ENCODE measurements around the gene TMEM43. TPM values are rescaled to one million over a fixed set of nuclear protein-coding genes. Genes with fewer than 3 reads are reported as not detected.
A peak's percentile ranks its signal among the peaks of the same experiment; 100 is the strongest.
"Not testable (repeated sequence)": the region's sequence is repeated elsewhere in the genome, so short reads cannot be mapped to it uniquely, and the experiment has no call there.

Gene TMEM43
- total RNA-seq, 1 experiment from 2014 or later = 97.8 TPM

DNA sequence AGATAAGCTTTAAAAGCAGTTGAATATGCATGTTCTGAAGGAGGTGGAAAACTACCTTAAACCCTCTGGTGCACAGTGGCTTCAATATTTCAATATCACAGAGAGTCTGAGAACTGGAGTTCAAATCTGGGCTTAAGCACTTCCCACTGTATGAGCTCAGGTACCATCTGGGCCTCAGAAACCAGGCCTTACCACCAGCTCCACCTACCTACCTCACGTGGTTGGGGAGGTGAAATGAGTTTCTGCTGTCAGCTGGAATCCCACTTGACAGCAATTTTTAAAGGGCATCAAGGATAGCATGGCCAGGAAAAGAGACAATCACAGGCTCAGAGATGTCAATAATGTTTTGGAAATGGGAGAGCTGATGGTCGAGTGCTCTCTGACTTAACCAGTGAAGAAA lies 5.2 kb upstream of the TMEM43 start:
- Histone ChIP-seq H3K4me3 (no peak overlapping the region), H3K27me3 (no peaks in the 10 kb centered on the region), H3K36me3 (peaks cover 6% of the 10 kb centered on the region), H3K9me3 (no peaks in the 10 kb centered on the region)
- DNase-seq = no peak

- H3K36me3 ChIP-seq = peaks cover 6% of the 10 kb centered on the region
- no peak overlapping the region for H3K4me3 ChIP-seq
- peaks cover 1% of the 10 kb centered on the region; the same call in 1 of the 2 replicates for H3K9me3 ChIP-seq
- H3K27me3 ChIP-seq = no peaks in the 10 kb centered on the region
- DNase-seq = no peak
Observed at GRCh38 chr3:14120111-14120920, 4.5 kb upstream of the TMEM43 start.

- not testable (repeated sequence) for H3K27me3 ChIP-seq, H3K9me3 ChIP-seq, H3K4me3 ChIP-seq, DNase-seq, H3K36me3 ChIP-seq
Observed at GRCh38 chr3:14120921-14121448, 3.9 kb upstream of the TMEM43 start.

DNA sequence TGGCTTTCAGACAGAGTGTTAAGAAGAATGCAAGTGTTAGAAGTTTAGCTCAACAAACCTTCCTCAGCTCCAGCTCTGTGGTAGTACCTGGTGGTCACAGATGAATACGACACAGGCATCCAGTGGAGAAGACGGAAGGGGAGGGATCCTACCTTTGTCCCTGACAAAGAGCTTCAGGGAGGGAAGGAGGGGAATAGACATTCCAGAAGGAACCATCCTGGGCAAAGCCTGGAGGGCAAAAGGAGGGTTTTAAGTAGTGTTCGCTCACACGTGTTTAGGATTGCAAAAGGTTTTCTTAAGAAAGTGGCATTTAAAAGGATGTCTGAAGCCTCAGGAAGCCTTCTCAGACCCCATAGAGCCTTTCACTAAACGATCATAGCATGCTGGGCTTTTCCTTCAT lies 3.0 kb upstream of the TMEM43 start:
- Histone ChIP-seq H3K9me3 (peaks cover 3% of the 10 kb centered on the region; the same call in 1 of the 2 replicates), H3K27me3 (no peaks in the 10 kb centered on the region), H3K4me3 (no peak overlapping the region), H3K36me3 (peaks cover 6% of the 10 kb centered on the region)
- DNase-seq = no peak

- Histone ChIP-seq H3K9me3 (peaks cover 3% of the 10 kb centered on the region; the same call in 1 of the 2 replicates), H3K36me3 (peaks cover 9% of the 10 kb centered on the region), H3K4me3 (no peak overlapping the region), H3K27me3 (no peaks in the 10 kb centered on the region)
- DNase-seq = no peak
Observed at GRCh38 chr3:14122301-14122700, 2.6 kb upstream of the TMEM43 start.

GRCh38 chr3:14123308-14124222 lies 1.3 kb upstream of the TMEM43 start:
- Histone ChIP-seq H3K27me3 (no peaks in the 10 kb centered on the region), H3K36me3 (peaks cover 20% of the 10 kb centered on the region), H3K4me3 (peak overlapping the region; percentile 84), H3K9me3 (peaks cover 3% of the 10 kb centered on the region; the same call in 1 of the 2 replicates)
- DNase-seq = no peak

GRCh38 chr3:14124223-14124614 lies 633 bp upstream of the TMEM43 start:
- Histone ChIP-seq H3K4me3 (peak overlapping the region; percentile 84), H3K27me3 (no peaks in the 10 kb centered on the region), H3K36me3 (peaks cover 25% of the 10 kb centered on the region), H3K9me3 (peaks cover 3% of the 10 kb centered on the region; the same call in 1 of the 2 replicates)
- DNase-seq = peak; percentile 55

DNA sequence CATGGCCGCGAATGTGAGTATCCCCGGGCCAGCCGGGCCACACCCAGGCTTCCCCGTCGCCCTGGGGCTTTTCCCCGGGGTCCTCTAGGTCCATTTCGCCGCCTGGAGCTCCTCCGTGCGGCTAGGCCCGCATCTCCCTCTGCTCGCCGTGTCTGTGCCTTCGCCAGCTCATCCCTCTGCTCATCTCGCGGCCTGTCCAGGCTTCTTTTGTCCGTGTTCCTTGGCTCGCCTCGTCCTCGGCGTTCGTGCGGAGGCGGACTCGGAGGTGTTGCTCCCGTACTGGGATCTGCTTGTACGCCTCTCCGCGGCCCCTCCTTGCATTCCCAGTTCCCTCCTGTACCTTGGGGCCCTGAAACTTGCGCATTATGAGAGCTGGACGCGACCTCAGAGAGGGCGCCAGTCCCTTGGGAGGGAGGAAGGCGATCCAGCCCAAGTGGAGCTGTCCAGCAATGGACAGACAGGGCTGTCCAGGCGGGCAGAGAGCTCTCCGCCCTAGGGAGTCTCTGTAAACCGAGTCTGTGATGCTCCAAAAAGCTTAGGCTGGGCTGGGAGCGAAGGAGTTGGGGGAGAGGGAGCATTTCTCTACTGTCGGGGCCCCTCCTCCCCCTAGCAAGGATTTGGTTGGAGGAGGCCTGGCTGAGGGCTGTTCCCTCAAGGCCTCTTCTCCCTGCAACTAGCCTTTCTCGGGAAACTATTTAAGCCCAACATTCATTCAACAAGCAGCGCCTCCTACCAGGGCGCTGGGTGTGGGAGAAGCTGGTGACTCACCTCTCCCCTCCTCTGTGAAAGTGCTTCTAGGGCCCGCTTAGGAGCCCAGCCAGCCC lies 553 bp downstream of the TMEM43 start:
- Histone ChIP-seq H3K36me3 (peaks cover 30% of the 10 kb centered on the region), H3K4me3 (peak overlapping the region; percentile 84), H3K27me3 (no peaks in the 10 kb centered on the region), H3K9me3 (peaks cover 3% of the 10 kb centered on the region; the same call in 1 of the 2 replicates)
- DNase-seq = peak; percentile 85

- Histone ChIP-seq H3K9me3 (peaks cover 3% of the 10 kb centered on the region; the same call in 1 of the 2 replicates), H3K27me3 (no peaks in the 10 kb centered on the region), H3K4me3 (peak overlapping the region; percentile 84), H3K36me3 (peaks cover 39% of the 10 kb centered on the region)
- no peak for DNase-seq
Observed at GRCh38 chr3:14126017-14126886, 1.4 kb downstream of the TMEM43 start.

DNA sequence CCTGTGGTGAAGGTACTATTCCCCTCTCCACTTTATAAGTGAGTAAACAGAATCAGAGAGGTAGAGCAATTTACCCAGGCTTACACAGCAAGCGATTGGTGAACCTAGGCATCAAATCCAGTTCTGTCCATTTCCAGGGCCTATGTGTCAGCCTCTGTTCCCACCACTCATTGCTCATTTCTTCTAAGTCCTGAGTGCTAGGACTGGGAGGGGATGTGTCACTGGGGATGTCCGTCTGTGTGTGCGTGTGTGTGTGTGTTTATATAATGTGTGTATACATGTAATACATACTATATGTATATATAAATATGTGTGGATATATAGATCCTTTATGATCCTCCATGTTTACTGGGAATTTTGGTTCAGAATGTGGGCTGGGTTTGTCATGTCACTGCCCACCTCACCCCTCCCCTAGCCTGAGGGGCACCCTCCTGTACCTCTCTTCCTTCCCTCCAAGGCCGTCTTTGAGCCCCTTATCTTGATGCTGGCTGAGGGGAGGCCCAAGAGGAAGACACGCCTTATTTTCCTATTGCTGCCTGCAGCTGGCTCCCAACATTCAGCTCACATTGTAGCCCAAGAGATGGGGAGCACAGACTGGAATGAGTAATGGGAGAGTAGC lies 2.1 kb downstream of the TMEM43 start:
- Histone ChIP-seq H3K4me3 (no peak overlapping the region), H3K36me3 (peaks cover 41% of the 10 kb centered on the region), H3K9me3 (peaks cover 3% of the 10 kb centered on the region; the same call in 1 of the 2 replicates), H3K27me3 (no peaks in the 10 kb centered on the region)
- DNase-seq = no peak

- Histone ChIP-seq H3K9me3 (peaks cover 3% of the 10 kb centered on the region; the same call in 1 of the 2 replicates), H3K36me3 (peaks cover 43% of the 10 kb centered on the region), H3K4me3 (no peak overlapping the region), H3K27me3 (no peaks in the 10 kb centered on the region)
- DNase-seq = no peak
Observed at GRCh38 chr3:14127516-14128161, 2.8 kb downstream of the TMEM43 start.

GRCh38 chr3:14128724-14129123 lies 3.9 kb downstream of the TMEM43 start:
- DNase-seq = no peak
- Histone ChIP-seq H3K27me3 (no peaks in the 10 kb centered on the region), H3K4me3 (no peak overlapping the region), H3K36me3 (peaks cover 51% of the 10 kb centered on the region), H3K9me3 (peaks cover 3% of the 10 kb centered on the region; the same call in 1 of the 2 replicates)

- Histone ChIP-seq H3K27me3 (no peaks in the 10 kb centered on the region), H3K4me3 (no peak overlapping the region), H3K36me3 (peaks cover 55% of the 10 kb centered on the region), H3K9me3 (peaks cover 3% of the 10 kb centered on the region; the same call in 1 of the 2 replicates)
- DNase-seq = no peak
Observed at GRCh38 chr3:14129296-14129695, 4.4 kb downstream of the TMEM43 start.

GRCh38 chr3:14130230-14130629 lies 5.4 kb downstream of the TMEM43 start:
- Histone ChIP-seq H3K4me3 (no peak overlapping the region), H3K9me3 (peaks cover 2% of the 10 kb centered on the region; the same call in 1 of the 2 replicates), H3K36me3 (peaks cover 55% of the 10 kb centered on the region), H3K27me3 (no peaks in the 10 kb centered on the region)
- no peak for DNase-seq
